ENCODE data around the gene GSTK1. TPM values are rescaled to one million over a fixed set of nuclear protein-coding genes. Genes with fewer than 3 reads are reported as not detected.

Gene GSTK1
- total RNA-seq, 4 donors from 2014 or later = 96.2 to 166 (median 149) TPM

DNA sequence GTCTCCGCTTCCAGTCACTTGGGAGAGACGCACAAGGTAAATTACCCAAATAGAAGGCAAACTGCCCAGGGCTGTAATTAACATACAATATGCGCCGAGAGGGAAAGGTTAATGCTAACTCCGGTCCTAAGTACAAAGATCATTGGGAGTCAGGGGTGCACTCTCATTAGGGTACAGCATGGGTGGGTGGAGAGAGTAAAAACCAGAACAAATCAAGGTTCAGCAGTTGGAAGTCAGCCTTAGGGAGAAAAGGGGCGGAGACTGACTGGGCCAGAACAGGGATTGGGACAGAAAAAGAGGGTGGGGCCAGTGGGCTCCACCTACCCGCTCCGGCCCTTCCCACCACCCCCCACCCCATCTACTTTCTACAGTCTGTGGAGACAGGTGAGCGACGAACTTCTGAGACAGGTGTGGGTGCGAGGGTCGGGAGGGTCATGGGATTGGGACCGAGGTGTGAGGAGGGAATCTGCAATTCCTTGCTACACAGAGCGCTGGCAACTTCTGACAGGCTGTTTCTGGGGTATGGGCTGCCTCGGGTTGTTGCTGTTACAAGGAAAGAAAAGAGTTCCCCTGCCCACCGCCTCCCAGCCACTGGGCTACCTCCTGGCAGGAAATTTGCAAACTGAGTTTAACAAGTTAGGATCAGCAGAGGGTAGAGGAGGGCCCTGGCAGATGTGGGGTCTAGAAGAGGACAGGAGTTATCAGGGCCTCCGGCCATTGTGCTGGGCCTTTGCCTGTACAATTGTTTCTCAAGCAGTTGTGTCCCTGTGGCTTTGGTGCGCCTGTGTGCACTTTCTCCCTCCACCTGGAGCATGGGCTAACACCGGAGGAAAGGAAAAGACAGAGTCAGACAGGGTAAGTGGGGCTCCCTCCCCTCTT lies 21.6 kb downstream of the GSTK1 start, which contains the start of gene TMEM139:
Gene TMEM139, plus strand, starts transcription at position 368 of the 879 bp plus-strand sequence. CDS start 1,000 bp downstream, outside the sequence.
- H3K36me3 ChIP-seq = no peaks in the 10 kb centered on the region
- no peaks in the 10 kb centered on the region for H3K27me3 ChIP-seq
- peak within 1 kb of the TSS in 1 of 4 donors; percentile 9 for H3K27ac ChIP-seq
- peak within 1 kb of the TSS in 2 of 4 donors; percentile 5 to 8 for H3K4me3 ChIP-seq
- H3K9me3 ChIP-seq = no peaks in the 10 kb centered on the region
- intact Hi-C loops (cut with DNase I) = no loop called here
- WGBS, 2 donors = 65 to 75% methylated on average over 11 to 15 of the region's 19 CpGs
- TF ChIP-seq POLR2A (IDR thresholded peaks at IDR 0.05) = no peak
- TF ChIP-seq, protein P1, sequence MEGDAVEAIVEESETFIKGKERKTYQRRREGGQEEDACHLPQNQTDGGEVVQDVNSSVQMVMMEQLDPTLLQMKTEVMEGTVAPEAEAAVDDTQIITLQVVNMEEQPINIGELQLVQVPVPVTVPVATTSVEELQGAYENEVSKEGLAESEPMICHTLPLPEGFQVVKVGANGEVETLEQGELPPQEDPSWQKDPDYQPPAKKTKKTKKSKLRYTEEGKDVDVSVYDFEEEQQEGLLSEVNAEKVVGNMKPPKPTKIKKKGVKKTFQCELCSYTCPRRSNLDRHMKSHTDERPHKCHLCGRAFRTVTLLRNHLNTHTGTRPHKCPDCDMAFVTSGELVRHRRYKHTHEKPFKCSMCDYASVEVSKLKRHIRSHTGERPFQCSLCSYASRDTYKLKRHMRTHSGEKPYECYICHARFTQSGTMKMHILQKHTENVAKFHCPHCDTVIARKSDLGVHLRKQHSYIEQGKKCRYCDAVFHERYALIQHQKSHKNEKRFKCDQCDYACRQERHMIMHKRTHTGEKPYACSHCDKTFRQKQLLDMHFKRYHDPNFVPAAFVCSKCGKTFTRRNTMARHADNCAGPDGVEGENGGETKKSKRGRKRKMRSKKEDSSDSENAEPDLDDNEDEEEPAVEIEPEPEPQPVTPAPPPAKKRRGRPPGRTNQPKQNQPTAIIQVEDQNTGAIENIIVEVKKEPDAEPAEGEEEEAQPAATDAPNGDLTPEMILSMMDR (IDR thresholded peaks at IDR 0.05) = no peak
- DNase-seq = no peak
- H3K4me1 ChIP-seq = peaks cover 14 to 27% (median 21%) of the 10 kb centered on the region in 3 donors

- Histone ChIP-seq H3K27me3 (no peaks in the 10 kb centered on the region), H3K36me3 (no peaks in the 10 kb centered on the region), H3K4me3 (no peak overlapping the region), H3K4me1 (peaks cover 14 to 27% (median 16%) of the 10 kb centered on the region in 3 donors), H3K27ac (peak overlapping the region in 1 of 4 donors; percentile 9), H3K9me3 (no peaks in the 10 kb centered on the region)
- 39 to 59% methylated on average over 2 of the region's 3 CpGs for WGBS, 2 donors
- intact Hi-C loops (cut with DNase I) = no loop called here
- DNase-seq = no peak
- TF ChIP-seq POLR2A (IDR thresholded peaks at IDR 0.05) = no peak
- TF ChIP-seq, protein P1 (IDR thresholded peaks at IDR 0.05) = no peak
Measured at GRCh38 chr7:143285470-143285778, 22.2 kb downstream of the GSTK1 start.

GRCh38 chr7:143285806-143286521 lies 22.7 kb downstream of the GSTK1 start:
- WGBS, 2 donors = 90 to 100% methylated on average over 4 to 5 of the region's 11 CpGs
- Histone ChIP-seq H3K9me3 (no peaks in the 10 kb centered on the region), H3K27me3 (no peaks in the 10 kb centered on the region), H3K4me1 (peaks cover 16 to 33% (median 17%) of the 10 kb centered on the region in 3 donors), H3K27ac (peak overlapping the region in 1 of 4 donors; percentile 4), H3K4me3 (no peak overlapping the region), H3K36me3 (no peaks in the 10 kb centered on the region)
- no peak for DNase-seq
- intact Hi-C loops (cut with DNase I) = no loop called here
- TF ChIP-seq POLR2A (IDR thresholded peaks at IDR 0.05) = no peak
- TF ChIP-seq, protein P1 (IDR thresholded peaks at IDR 0.05) = no peak

DNA sequence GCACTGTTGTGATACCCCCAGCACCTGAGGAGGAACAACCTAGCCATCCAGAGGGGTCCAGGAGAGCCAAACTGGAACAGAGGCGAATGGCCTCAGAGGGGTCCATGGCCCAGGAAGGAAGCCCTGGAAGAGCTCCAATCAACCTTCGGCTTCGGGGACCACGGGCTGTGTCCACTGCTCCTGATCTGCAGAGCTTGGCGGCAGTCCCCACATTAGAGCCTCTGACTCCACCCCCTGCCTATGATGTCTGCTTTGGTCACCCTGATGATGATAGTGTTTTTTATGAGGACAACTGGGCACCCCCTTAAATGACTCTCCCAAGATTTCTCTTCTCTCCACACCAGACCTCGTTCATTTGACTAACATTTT lies 23.3 kb downstream of the GSTK1 start:
- WGBS, 2 donors = 84 to 96% methylated on average over 5 to 6 of the region's 6 CpGs
- peaks cover 16 to 38% (median 17%) of the 10 kb centered on the region in 3 donors for H3K4me1 ChIP-seq
- TF ChIP-seq, protein P1 (IDR thresholded peaks at IDR 0.05) = no peak
- no peak for TF ChIP-seq POLR2A (IDR thresholded peaks at IDR 0.05)
- H3K36me3 ChIP-seq = peaks cover 0 to 4% (median 0%) of the 10 kb centered on the region in 3 donors
- no peaks in the 10 kb centered on the region for H3K9me3 ChIP-seq
- no peak for DNase-seq
- H3K27ac ChIP-seq = no peak overlapping the region
- intact Hi-C loops (cut with DNase I) = no loop called here
- no peak overlapping the region for H3K4me3 ChIP-seq
- no peaks in the 10 kb centered on the region for H3K27me3 ChIP-seq
